ENCODE data around the gene GPR158.

The GPR158 gene

DNA sequence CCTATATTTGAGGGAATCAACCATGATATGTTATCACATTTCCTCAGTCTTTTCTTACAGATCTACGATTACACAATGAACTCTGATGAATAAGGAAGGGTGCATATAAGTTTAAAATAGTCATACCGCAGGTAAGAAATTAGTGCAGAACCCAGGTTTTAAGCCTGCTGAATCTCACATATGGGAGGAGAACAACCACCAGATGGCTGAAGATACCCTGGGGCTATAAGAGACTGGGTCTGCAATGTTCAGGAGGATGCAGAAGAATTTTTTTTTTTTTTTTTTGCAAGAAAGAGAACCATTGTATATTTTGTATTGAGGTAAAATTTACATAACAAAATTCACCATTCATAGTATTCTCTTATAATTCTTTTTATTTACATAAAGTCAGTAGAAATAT, 387.0 kb downstream of the GPR158 start:
- H3K4me3 ChIP-seq (ENCODE audit: low read depth, low read length), result no peak overlapping the region
- TF ChIP-seq, protein P1, sequence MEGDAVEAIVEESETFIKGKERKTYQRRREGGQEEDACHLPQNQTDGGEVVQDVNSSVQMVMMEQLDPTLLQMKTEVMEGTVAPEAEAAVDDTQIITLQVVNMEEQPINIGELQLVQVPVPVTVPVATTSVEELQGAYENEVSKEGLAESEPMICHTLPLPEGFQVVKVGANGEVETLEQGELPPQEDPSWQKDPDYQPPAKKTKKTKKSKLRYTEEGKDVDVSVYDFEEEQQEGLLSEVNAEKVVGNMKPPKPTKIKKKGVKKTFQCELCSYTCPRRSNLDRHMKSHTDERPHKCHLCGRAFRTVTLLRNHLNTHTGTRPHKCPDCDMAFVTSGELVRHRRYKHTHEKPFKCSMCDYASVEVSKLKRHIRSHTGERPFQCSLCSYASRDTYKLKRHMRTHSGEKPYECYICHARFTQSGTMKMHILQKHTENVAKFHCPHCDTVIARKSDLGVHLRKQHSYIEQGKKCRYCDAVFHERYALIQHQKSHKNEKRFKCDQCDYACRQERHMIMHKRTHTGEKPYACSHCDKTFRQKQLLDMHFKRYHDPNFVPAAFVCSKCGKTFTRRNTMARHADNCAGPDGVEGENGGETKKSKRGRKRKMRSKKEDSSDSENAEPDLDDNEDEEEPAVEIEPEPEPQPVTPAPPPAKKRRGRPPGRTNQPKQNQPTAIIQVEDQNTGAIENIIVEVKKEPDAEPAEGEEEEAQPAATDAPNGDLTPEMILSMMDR (IDR thresholded peaks at IDR 0.05; ENCODE audit: low read depth, low read length), result no peak

DNA sequence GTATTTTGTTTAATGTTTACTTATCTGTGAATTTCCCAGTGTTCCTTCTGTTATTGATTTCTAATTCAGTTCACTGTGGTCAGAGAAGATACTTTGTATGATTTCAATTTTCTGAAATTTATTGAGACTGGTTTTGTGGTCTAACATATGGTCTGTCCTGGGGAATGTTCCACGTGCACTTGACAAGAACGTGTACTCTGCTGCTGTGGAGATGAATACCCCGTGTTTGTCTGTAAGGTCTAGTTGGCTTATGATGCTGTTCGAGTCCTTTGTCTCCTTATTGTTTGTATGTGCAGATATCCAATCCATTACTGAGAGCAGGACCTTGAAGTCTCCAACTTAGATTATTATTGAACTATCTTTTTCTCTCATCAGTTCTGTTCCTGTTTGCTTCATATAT, 387.7 kb downstream of the GPR158 start:
- TF ChIP-seq, protein P1 (IDR thresholded peaks at IDR 0.05; ENCODE audit: low read depth, low read length), result no peak

GRCh38 chr10:25564351-25564750, 389.6 kb downstream of the GPR158 start:
- TF ChIP-seq, protein P1 (IDR thresholded peaks at IDR 0.05; ENCODE audit: low read depth, low read length), result no peak

More for the DNA sequence above, 387.7 kb downstream of the GPR158 start:
- H3K4me3 ChIP-seq (ENCODE audit: low read depth, low read length), result no peak overlapping the region

DNA sequence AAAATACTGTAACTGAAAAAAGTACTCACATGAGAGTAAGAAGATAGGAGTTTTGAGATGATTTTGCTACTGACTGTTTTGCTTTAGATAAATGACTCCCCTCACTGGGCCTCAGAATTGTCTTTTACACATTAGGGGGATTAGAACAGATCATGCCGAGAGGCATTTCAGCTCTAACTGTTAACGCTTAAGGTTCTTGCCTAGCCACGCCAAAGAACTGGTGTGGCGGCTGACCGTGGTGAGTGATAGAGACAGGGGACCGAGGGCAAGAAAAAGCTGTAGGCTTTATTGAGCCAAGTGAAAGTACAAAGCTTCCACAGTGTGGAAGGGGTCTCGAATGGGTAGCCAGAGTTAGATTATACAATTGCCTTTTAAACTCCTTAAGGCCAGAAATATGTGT, 390.8 kb downstream of the GPR158 start:
- TF ChIP-seq, protein P1 (IDR thresholded peaks at IDR 0.05; ENCODE audit: low read depth, low read length), result no peak

More at GRCh38 chr10:25564351-25564750, 389.6 kb downstream of the GPR158 start:
- no peak overlapping the region for H3K4me3 ChIP-seq (ENCODE audit: low read depth, low read length)

GRCh38 chr10:25573316-25573715, 398.5 kb downstream of the GPR158 start:
- no peak overlapping the region for H3K4me3 ChIP-seq (ENCODE audit: low read depth, low read length)

More for the DNA sequence above, 390.8 kb downstream of the GPR158 start:
- no peak overlapping the region for H3K4me3 ChIP-seq (ENCODE audit: low read depth, low read length)

GRCh38 chr10:25575343-25575742, 400.5 kb downstream of the GPR158 start:
- no peak overlapping the region for H3K4me3 ChIP-seq (ENCODE audit: low read depth, low read length)
- TF ChIP-seq, protein P1 (IDR thresholded peaks at IDR 0.05; ENCODE audit: low read depth, low read length), result no peak

More at GRCh38 chr10:25573316-25573715, 398.5 kb downstream of the GPR158 start:
- TF ChIP-seq, protein P1 (IDR thresholded peaks at IDR 0.05; ENCODE audit: low read depth, low read length), result no peak

- TF ChIP-seq, protein P1 (IDR thresholded peaks at IDR 0.05; ENCODE audit: low read depth, low read length), result no peak
- no peak overlapping the region for H3K4me3 ChIP-seq (ENCODE audit: low read depth, low read length)
Measured at GRCh38 chr10:25578061-25578460, 403.3 kb downstream of the GPR158 start.
